Gastrocnemius medialis (tissue), 4 donors: Measurements from ENCODE around the gene PTH2R.

Source experiments
- CTCF ChIP-seq, 5 experiments: fragments of 450-650 bp in 3 of 5; fragments of 200-600 bp in 2 of 5; sonication (generic) in 2 of 5; IDR thresholded peaks in 4 of 5; conservative IDR thresholded peaks in 1 of 5; 1 replicate in 4 of 5; 2 replicates in 1 of 5; pipeline ENCODE4 v1.5.1; 2016 to 2019; ENCODE audit warnings: antibody characterized with exemption in 5 of 5, mild to moderate bottlenecking in 3 of 5, moderate library complexity in 3 of 5
- POLR2A ChIP-seq, 2 donors: fragments of 450-650 bp; IDR thresholded peaks; one replicate each; pipeline ENCODE4 v1.6.1; 2017; ENCODE audit warnings: antibody characterized with exemption in 2 of 2, mild to moderate bottlenecking in 2 of 2, moderate library complexity in 2 of 2

GRCh38 chr2:208373460-208374089 lies 33.0 kb upstream of the PTH2R start:
- no peak for TF ChIP-seq POLR2A (IDR thresholded peaks at IDR 0.05)
- peak; percentile 27 to 77 (median 51) for TF ChIP-seq CTCF (IDR thresholded peaks at IDR 0.05 in 4 of 5, conservative IDR thresholded peaks at IDR 0.05 in 1 of 5)
